ENCODE data around the gene RRN3. TPM values are rescaled to one million over a fixed set of nuclear protein-coding genes. Genes with fewer than 3 reads are reported as not detected.
"Not testable (repeated sequence)": the region's sequence is repeated elsewhere in the genome, so short reads cannot be mapped to it uniquely, and the experiment has no call there.

The RRN3 gene
- total and polyA plus RNA-seq, 9 of the 15 experiments (the other 6 are each of a cell fraction or from before 2014, with no cell fraction given), result 22.2 to 49.5 (median 28.4) TPM

DNA sequence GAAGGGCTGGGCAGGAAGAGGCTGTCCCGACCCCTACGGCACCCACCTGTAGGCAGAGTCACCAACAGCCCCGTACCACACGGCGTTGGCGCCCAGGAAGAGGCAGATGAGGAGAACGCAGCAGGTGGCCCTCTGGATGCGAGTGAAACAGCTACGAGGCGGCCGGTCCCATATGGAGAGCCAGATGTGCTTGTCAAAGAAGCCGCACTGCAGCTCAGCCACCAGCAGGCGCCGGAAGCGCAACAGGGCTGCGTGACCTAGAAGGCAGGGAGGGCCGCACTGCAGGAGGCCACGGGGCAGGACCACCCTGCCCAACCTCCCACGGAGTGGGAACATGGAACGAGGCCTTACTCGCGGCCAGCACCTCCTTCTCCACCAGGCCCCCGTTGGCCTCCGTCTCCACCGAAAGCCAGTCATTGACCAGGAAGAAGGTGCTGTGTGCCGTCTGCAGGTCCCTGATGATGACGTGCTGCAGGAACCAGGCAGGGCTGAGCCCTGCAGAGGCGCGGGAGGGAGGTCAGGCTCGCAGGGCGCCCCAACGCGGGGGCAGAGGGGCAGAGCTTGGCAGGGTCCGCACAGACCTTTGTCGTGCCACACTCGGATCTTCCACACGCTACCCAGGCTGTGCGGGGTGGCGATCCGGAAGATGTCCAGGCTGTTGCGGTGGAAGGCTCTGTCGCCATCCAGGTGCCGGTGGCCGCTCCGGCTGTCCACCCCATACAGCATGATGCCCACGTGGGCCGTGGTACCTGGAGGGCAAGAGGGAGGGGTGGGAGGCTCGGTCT is 33.8 kb upstream of the RRN3 start:
- FAIRE-seq; H3K36me3 ChIP-seq (ENCODE audit: control insufficient read depth, insufficient read depth, low read length); POLR2A ChIA-PET; in situ Hi-C loops (cut with MboI); H3K27ac ChIP-seq (ENCODE audit: extremely low read depth, low read depth, low read length); H3K4me1 ChIP-seq (replicated peaks in 1 of 2; ENCODE audit: control insufficient read depth in 2 of 2, insufficient read depth in 2 of 2, low read length in 2 of 2); H3K27me3 ChIP-seq (ENCODE audit: control insufficient read depth in 2 of 2, insufficient read depth in 2 of 2, low read length in 2 of 2); H3K9me1 ChIP-seq (ENCODE audit: control insufficient read depth, insufficient read depth, low read length); H3K4me2 ChIP-seq (ENCODE audit: insufficient read depth, low read length); CTCF ChIA-PET (ENCODE audit: low intra/inter-chr PET ratio); DNase-seq (ENCODE audit: extremely low read depth in 1 of 4, low spot score in 3 of 4); H4K20me1 ChIP-seq (replicated peaks; ENCODE audit: control insufficient read depth, insufficient read depth, low read length); H3K4me3 ChIP-seq; H3K9ac ChIP-seq (ENCODE audit: insufficient read depth in 1 of 2, low read depth in 2 of 2, low read length in 2 of 2); H3K79me2 ChIP-seq (ENCODE audit: control insufficient read depth, insufficient read depth, low read length); BruUV-seq (replicated peaks); intact Hi-C loops (cut with micrococcal nuclease); ATAC-seq; H3K9me3 ChIP-seq (replicated peaks; ENCODE audit: control insufficient read depth, insufficient read depth, low read depth, low read length); H2AFZ ChIP-seq (ENCODE audit: low read depth, low read length): not testable (repeated sequence)
- WGBS (ENCODE audit: insufficient coverage, low coverage, missing lambda C conversion rate), result 87% methylated on average over 3 of the region's 48 CpGs

DNA sequence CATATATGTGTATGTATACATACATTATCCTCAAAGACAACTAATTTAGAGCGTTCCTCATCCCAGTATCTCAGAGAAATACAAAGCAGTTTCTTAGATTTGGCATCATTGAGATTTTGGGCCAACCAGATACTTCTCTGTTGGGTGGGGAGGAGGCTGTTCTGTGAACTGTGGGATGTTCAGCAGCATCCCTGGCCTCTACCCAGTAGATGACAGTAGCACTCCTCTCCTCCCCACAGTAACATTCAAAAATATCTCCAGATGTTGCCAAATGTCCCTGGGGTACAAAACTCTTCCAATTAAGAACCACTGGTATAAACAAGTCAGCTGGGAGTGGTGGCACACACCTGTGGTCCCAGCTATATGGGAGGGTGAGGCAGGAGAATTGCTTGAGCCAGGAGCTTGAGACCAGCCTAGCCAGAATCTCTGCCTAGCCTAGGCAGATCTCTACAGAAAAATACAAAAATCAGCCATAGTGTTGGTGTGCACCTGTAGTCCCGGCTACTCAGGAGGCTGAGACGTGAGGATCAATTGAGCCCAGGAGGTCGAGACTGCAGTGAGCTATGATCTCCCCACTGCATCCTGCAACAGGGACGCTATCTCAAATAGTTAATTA is 6.4 kb upstream of the RRN3 start:
- WGBS (ENCODE audit: insufficient coverage, low coverage, missing lambda C conversion rate), result 20% methylated on average over 5 of the region's 5 CpGs
- H3K9me3 ChIP-seq (replicated peaks; ENCODE audit: control insufficient read depth, insufficient read depth, low read depth, low read length); H3K79me2 ChIP-seq (ENCODE audit: control insufficient read depth, insufficient read depth, low read length); intact Hi-C loops (cut with micrococcal nuclease); H2AFZ ChIP-seq (ENCODE audit: low read depth, low read length); H3K9me1 ChIP-seq (ENCODE audit: control insufficient read depth, insufficient read depth, low read length); H3K27me3 ChIP-seq (ENCODE audit: control insufficient read depth in 2 of 2, insufficient read depth in 2 of 2, low read length in 2 of 2); H3K4me2 ChIP-seq (ENCODE audit: insufficient read depth, low read length); H3K4me1 ChIP-seq (replicated peaks in 1 of 2; ENCODE audit: control insufficient read depth in 2 of 2, insufficient read depth in 2 of 2, low read length in 2 of 2); POLR2A ChIA-PET; BruUV-seq (replicated peaks); FAIRE-seq; H3K4me3 ChIP-seq; H3K36me3 ChIP-seq (ENCODE audit: control insufficient read depth, insufficient read depth, low read length); CTCF ChIA-PET (ENCODE audit: low intra/inter-chr PET ratio); DNase-seq (ENCODE audit: extremely low read depth in 1 of 4, low spot score in 3 of 4); H4K20me1 ChIP-seq (replicated peaks; ENCODE audit: control insufficient read depth, insufficient read depth, low read length); in situ Hi-C loops (cut with MboI); H3K27ac ChIP-seq (ENCODE audit: extremely low read depth, low read depth, low read length); H3K9ac ChIP-seq (ENCODE audit: insufficient read depth in 1 of 2, low read depth in 2 of 2, low read length in 2 of 2): not testable (repeated sequence)
- peak; percentile 65; the same call in 2 of the 3 replicates for ATAC-seq

DNA sequence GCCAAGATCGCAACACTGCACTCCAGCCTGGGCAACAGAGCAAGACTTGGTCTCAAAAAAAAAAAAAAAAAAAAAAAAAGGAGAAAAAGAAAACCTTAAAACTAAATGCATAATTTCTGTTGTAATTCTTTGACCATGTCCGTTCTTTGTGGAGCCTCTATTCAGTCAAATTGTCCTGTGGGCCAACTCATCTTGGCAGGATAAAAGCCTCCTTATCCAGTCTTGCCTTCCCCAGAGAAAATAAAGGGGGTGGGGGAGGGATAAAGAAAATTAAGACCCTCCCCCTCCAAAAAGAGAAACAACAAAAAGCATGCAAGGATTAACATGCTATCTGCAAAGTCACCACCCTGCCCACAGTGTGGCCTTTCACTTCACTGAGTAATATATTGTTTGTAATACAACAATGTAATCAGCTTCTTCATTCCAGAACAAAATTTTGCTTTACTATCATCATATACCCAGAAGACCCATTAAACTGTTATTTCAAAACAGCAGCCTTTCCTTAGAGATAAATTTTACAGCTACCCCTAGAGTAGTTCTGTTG is 5.4 kb upstream of the RRN3 start:
- H4K20me1 ChIP-seq (replicated peaks; ENCODE audit: control insufficient read depth, insufficient read depth, low read length); BruUV-seq (replicated peaks); H3K4me3 ChIP-seq; H3K9me1 ChIP-seq (ENCODE audit: control insufficient read depth, insufficient read depth, low read length); CTCF ChIA-PET (ENCODE audit: low intra/inter-chr PET ratio); H3K9ac ChIP-seq (ENCODE audit: insufficient read depth in 1 of 2, low read depth in 2 of 2, low read length in 2 of 2); POLR2A ChIA-PET; H3K79me2 ChIP-seq (ENCODE audit: control insufficient read depth, insufficient read depth, low read length); DNase-seq (ENCODE audit: extremely low read depth in 1 of 4, low spot score in 3 of 4); intact Hi-C loops (cut with micrococcal nuclease); H3K9me3 ChIP-seq (replicated peaks; ENCODE audit: control insufficient read depth, insufficient read depth, low read depth, low read length); H3K27me3 ChIP-seq (ENCODE audit: control insufficient read depth in 2 of 2, insufficient read depth in 2 of 2, low read length in 2 of 2); ATAC-seq; H3K27ac ChIP-seq (ENCODE audit: extremely low read depth, low read depth, low read length); H3K4me1 ChIP-seq (replicated peaks in 1 of 2; ENCODE audit: control insufficient read depth in 2 of 2, insufficient read depth in 2 of 2, low read length in 2 of 2); H3K4me2 ChIP-seq (ENCODE audit: insufficient read depth, low read length); H2AFZ ChIP-seq (ENCODE audit: low read depth, low read length); H3K36me3 ChIP-seq (ENCODE audit: control insufficient read depth, insufficient read depth, low read length); FAIRE-seq: not testable (repeated sequence)
- 50% methylated on average over 1 of the region's 2 CpGs for WGBS (ENCODE audit: insufficient coverage, low coverage, missing lambda C conversion rate)
- in situ Hi-C loops (cut with MboI), result loop anchor here (25.0 kb wide), 1 partner anchor 1413 kb away; no protein-coding TSS in a partner anchor
